HuH-7.5 (cell line): ENCODE data around the gene CASQ2.

Experiments used
- DNase-seq: peaks from one replicate; pipeline ENCODE4 v3.0.0; 2011; ENCODE audit warnings: low spot score

Gene CASQ2

GRCh38 chr1:115665319-115666096, 103.0 kb downstream of the CASQ2 start:
- no peak for DNase-seq

GRCh38 chr1:115661157-115661556, 107.4 kb downstream of the CASQ2 start:
- DNase-seq, result no peak

GRCh38 chr1:115660151-115660550, 108.4 kb downstream of the CASQ2 start:
- no peak for DNase-seq

- DNase-seq, result no peak
Measured at GRCh38 chr1:115658646-115659045, 109.9 kb downstream of the CASQ2 start.

- DNase-seq, result no peak
Measured at GRCh38 chr1:115656461-115657077, 111.9 kb downstream of the CASQ2 start.

GRCh38 chr1:115655916-115656315, 112.6 kb downstream of the CASQ2 start:
- DNase-seq, result no peak

- DNase-seq, result no peak
Measured at GRCh38 chr1:115655306-115655663, 113.2 kb downstream of the CASQ2 start.

GRCh38 chr1:115654663-115655305, 113.7 kb downstream of the CASQ2 start:
- no peak for DNase-seq

GRCh38 chr1:115654125-115654524, 114.4 kb downstream of the CASQ2 start:
- DNase-seq, result no peak

- no peak for DNase-seq
Measured at GRCh38 chr1:115652236-115652788, 116.2 kb downstream of the CASQ2 start.

- no peak for DNase-seq
Measured at GRCh38 chr1:115651391-115651790, 117.1 kb downstream of the CASQ2 start.

GRCh38 chr1:115650961-115651360, 117.6 kb downstream of the CASQ2 start:
- no peak for DNase-seq
